Lower leg skin (tissue), 4 donors: Measurements from ENCODE around the gene BPIFB4. TPM values are rescaled to one million over a fixed set of nuclear protein-coding genes. Genes with fewer than 3 reads are reported as not detected.
"Not testable (repeated sequence)": the region's sequence is repeated elsewhere in the genome, so short reads cannot be mapped to it uniquely, and the experiment has no call there.

ENCODE experiments used
- DNase-seq, 2 donors: peaks; one replicate each; pipeline ENCODE4 v3.0.0-alpha.2; 2019; ENCODE audit warnings: low spot score in 2 of 2
- H3K4me3 ChIP-seq: fragments of 200-600 bp; sonication (generic); 2 replicates; pipeline ENCODE4 v1.5.1; 2017; ENCODE audit warnings: mild to moderate bottlenecking, low read depth; ENCODE audit not compliant: poor library complexity, severe bottlenecking
- POLR2A ChIP-seq, 2 donors: fragments of 450-650 bp; IDR thresholded peaks; one replicate each; pipeline ENCODE4 v1.6.1; 2016 to 2017; ENCODE audit warnings: antibody characterized with exemption in 2 of 2, mild to moderate bottlenecking in 1 of 2, moderate library complexity in 1 of 2
- WGBS, 2 donors: methylation state at CpG; one replicate each; pipeline ENCODE4 v1.1.5; 2018; 5-methylcytosine and 5-hydroxymethylcytosine counted together
- intact Hi-C: fragments of 100-400 bp; cut with DNase I; formaldehyde crosslinking; loops from one replicate; pipeline ENCODE4 v1.15.0; 2023; ENCODE audit warnings: low total_unique reads
- total RNA-seq, 4 donors: library from RNA; depleted of rRNA; stranded (reverse); fragments of >200 nt; gene quantifications; one replicate each; pipeline ENCODE4 v1.1.0, GENCODE V29; 2016
- TF ChIP-seq, protein P1 (sequence below), 3 donors: fragments of 450-650 bp; IDR thresholded peaks; one replicate each; pipeline ENCODE4 v1.5.1; 2016; ENCODE audit warnings: antibody characterized with exemption in 3 of 3, mild to moderate bottlenecking in 3 of 3, moderate library complexity in 2 of 3

Gene BPIFB4
- total RNA-seq, 4 donors from 2014 or later: not detected

DNA sequence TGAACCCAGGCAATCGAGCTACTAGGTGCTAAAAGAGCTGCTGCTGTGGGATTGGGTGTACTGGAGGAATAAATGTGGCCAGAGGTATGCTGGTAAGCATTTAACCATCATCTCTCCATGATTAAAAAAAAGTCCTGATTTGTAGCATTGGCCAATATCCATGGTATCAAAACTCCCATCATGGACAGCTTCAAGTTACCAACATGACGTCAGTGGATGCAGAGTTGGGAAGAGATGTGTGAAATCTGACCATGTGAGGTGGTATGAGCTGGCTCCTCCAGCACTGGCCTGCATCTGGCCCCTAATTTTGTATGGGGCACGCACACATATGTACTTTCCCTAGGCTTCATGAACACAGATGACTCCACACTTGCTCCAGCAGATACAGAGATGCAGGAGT lies 11.7 kb downstream of the BPIFB4 start:
- 60 to 71% methylated on average over 3 of the region's 3 CpGs for WGBS, 2 donors
- intact Hi-C loops: no loop called here
- no peak for TF ChIP-seq POLR2A (IDR thresholded peaks at IDR 0.05)
- no peak for DNase-seq
- no peak overlapping the region for H3K4me3 ChIP-seq

DNA sequence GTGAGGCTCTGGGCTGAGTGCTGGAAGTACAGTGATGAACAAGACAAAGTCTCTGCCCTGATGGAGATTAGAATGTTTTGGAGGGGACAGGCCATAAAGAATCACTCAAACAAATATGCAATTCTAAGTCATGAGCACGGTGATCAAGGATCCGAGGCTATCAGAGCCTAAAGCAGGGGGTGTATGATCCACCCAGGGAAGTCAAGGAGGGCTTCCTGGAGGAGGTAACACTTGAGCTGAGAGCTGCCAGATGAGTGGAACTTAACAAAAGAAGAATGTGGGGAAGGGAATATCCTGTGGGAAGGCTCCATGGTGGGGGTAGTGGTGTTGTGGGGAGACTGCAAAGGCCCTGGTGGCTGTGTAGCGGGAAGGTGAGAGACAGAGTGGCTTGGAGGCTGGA lies 12.2 kb downstream of the BPIFB4 start:
- no peak overlapping the region for H3K4me3 ChIP-seq
- intact Hi-C loops: no loop called here
- 89 to 93% methylated on average over 3 of the region's 3 CpGs for WGBS, 2 donors
- TF ChIP-seq, protein P1, sequence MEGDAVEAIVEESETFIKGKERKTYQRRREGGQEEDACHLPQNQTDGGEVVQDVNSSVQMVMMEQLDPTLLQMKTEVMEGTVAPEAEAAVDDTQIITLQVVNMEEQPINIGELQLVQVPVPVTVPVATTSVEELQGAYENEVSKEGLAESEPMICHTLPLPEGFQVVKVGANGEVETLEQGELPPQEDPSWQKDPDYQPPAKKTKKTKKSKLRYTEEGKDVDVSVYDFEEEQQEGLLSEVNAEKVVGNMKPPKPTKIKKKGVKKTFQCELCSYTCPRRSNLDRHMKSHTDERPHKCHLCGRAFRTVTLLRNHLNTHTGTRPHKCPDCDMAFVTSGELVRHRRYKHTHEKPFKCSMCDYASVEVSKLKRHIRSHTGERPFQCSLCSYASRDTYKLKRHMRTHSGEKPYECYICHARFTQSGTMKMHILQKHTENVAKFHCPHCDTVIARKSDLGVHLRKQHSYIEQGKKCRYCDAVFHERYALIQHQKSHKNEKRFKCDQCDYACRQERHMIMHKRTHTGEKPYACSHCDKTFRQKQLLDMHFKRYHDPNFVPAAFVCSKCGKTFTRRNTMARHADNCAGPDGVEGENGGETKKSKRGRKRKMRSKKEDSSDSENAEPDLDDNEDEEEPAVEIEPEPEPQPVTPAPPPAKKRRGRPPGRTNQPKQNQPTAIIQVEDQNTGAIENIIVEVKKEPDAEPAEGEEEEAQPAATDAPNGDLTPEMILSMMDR (IDR thresholded peaks at IDR 0.05): no peak
- no peak for TF ChIP-seq POLR2A (IDR thresholded peaks at IDR 0.05)
- no peak for DNase-seq

DNA sequence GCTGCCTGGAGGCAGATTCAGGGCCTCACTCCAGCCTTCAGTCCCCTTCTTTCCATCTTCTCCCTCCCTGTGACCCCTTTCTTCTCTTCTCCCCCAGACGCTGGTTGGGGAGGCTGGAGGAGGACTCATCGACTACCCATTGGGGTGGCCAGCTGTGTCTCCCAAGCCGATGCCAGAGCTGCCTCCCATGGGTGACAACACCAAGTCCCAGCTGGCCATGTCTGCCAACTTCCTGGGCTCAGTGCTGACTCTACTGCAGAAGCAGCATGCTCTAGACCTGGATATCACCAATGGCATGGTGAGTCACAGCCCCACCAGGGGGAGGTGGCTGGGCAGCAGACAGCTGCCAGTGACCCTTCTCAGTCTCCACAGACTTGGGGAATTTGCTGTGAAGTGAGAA lies 12.9 kb downstream of the BPIFB4 start:
- TF ChIP-seq POLR2A (IDR thresholded peaks at IDR 0.05): no peak
- TF ChIP-seq, protein P1 (IDR thresholded peaks at IDR 0.05): no peak
- intact Hi-C loops: no loop called here
- no peak overlapping the region for H3K4me3 ChIP-seq
- WGBS, 2 donors: 78 to 89% methylated on average over 3 of the region's 3 CpGs
- no peak for DNase-seq

DNA sequence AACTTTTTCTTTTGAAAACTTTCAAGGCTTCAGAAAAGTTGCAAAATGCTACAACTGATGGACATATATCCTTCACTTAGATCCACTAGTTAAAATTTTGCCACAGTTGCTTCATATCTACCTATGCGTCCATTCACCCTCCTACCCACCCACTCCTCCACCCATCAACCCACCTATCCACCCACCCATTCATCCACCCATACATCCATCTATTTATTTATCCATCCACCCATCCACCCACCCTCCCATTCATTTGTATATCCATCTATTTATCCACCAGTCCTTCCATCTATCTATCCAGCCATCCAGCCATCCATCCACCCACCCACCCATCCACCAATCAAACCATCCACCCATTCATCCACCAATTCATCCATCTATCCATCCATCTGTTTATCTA lies 13.6 kb downstream of the BPIFB4 start:
- DNase-seq: no peak
- intact Hi-C loops: no loop called here
- 79 to 85% methylated on average over 1 of the region's 1 CpG for whole genome bisulfite sequencing, 2 donors
- TF ChIP-seq, protein P1 (IDR thresholded peaks at IDR 0.05): no peak
- TF ChIP-seq POLR2A (IDR thresholded peaks at IDR 0.05): no peak
- H3K4me3 ChIP-seq: no peak overlapping the region

DNA sequence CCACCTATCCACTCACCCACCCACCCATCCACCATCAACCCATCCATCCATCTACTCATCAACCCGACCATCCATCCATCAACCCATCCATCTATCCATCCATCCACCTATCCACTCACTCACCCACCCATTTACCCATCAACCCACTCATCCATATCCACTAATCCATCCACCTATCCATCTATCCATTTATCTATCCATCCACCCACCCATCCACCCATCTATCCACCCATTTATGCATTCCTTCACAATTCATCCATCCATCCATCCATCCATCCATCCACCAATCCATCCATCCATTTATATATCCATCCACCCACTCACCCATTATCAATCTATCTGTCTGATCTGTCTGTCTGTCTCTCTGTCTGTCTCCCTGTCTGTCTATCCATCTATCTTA lies 14.1 kb downstream of the BPIFB4 start:
- H3K4me3 ChIP-seq: no peak overlapping the region
- 44 to 57% methylated on average over 1 of the region's 1 CpG for WGBS, 2 donors
- intact Hi-C loops: no loop called here
- TF ChIP-seq POLR2A (IDR thresholded peaks at IDR 0.05): no peak
- TF ChIP-seq, protein P1 (IDR thresholded peaks at IDR 0.05): no peak
- DNase-seq: no peak

DNA sequence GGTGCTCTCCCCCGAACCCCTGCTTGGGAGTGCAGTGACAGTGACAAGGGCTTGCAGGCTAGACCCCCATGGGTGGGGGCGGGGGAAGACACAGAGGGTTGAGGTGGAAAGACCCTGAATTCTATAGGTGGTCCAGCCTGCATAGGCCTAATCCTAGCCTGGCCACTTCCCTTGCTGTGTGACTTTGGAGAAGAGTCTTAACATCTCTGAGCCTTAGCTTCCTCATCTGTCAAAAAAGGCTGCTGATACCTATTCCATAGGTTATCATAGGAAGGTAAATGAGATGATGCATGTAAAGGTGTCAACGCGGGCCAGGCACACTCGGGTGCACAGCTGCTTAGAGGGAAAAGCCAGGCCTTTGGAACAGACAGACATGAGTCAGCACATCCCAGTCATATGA lies 15.8 kb downstream of the BPIFB4 start:
- WGBS, 2 donors: 91 to 92% methylated on average over 5 of the region's 5 CpGs
- no peak overlapping the region for H3K4me3 ChIP-seq
- intact Hi-C loops: no loop called here
- TF ChIP-seq, protein P1 (IDR thresholded peaks at IDR 0.05): no peak
- no peak for TF ChIP-seq POLR2A (IDR thresholded peaks at IDR 0.05)
- DNase-seq: no peak

DNA sequence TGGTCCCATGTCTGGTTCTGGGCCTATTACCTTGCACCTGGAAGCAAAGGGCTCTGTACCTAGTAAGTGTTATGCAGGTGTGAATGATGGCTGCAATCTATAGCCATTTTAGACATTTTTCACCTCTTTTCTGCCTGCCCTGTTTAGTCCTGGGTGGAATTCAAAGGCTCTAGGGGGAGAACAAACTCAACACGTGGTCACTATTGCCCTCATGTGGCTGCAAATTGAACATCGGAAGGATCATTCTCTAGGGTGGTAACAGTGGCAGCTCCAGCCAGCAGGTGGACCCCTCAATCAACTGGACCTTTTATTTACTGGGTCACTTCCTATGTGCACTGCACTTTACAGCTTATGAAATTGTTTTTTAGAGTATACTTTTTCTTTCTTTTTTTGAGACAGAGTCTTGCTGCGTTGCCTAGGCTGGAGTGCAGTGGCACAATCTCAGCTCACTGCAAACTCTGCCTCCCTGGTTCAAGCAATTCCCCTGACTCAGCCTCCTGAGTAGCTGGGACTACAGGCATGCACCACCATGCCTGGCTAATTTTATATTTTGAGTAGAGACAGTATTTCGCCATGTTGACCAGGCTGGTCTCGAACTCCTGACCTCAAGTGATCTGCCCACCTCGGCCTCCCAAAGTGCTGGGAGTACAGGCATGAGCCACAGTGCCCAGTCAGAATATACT lies 16.6 kb downstream of the BPIFB4 start:
- DNase-seq, H3K4me3 ChIP-seq, intact Hi-C loops: not testable (repeated sequence)
- 43 to 44% methylated on average over 6 of the region's 6 CpGs for WGBS, 2 donors
